Testis (tissue), 3 donors: Measurements from ENCODE around the gene RCOR2. TPM values are rescaled to one million over a fixed set of nuclear protein-coding genes. Genes with fewer than 3 reads are reported as not detected.

Experiments
- DNase-seq: peaks from one replicate; pipeline ENCODE4 v3.0.0-alpha.2; 2019
- H3K27ac ChIP-seq, 2 donors: fragments of 200-600 bp; sonication (generic); one replicate each; pipeline ENCODE4 v1.5.1; 2019
- H3K27me3 ChIP-seq: fragments of 200-600 bp; sonication (generic); one replicate; pipeline ENCODE4 v1.5.1; 2019
- H3K36me3 ChIP-seq: fragments of 200-600 bp; sonication (generic); one replicate; pipeline ENCODE4 v1.5.1; 2017; ENCODE audit warnings: low read depth; ENCODE audit errors: missing control alignments
- H3K4me1 ChIP-seq: fragments of 200-600 bp; sonication (generic); one replicate; pipeline ENCODE4 v1.5.1; 2019
- H3K4me3 ChIP-seq, 2 donors: fragments of 200-600 bp; sonication (generic); one replicate each; pipeline ENCODE4 v1.5.1; 2017 to 2019
- H3K9me3 ChIP-seq: fragments of 200-600 bp; sonication (generic); one replicate; pipeline ENCODE4 v1.5.1; 2017
- POLR2A ChIP-seq: fragments of 450-650 bp; IDR thresholded peaks from one replicate; pipeline ENCODE4 v1.6.1; 2017; ENCODE audit warnings: antibody characterized with exemption, mild to moderate bottlenecking, moderate library complexity
- WGBS, 2 donors: methylation state at CpG; one replicate each; pipeline ENCODE4 v1.1.5; 2018; 5-methylcytosine and 5-hydroxymethylcytosine counted together
- intact Hi-C: fragments of 100-400 bp; cut with DNase I; formaldehyde crosslinking; loops from one replicate; pipeline ENCODE4 v1.15.1; 2023; ENCODE audit warnings: low total_unique reads
- polyA plus RNA-seq: library from polyadenylated mRNA; stranded (reverse); fragments of 350-450 nt; fragmentation: Illumina TruSeq; extraction: RNeasy Lipid Tissue Mini Kit (QIAGEN cat#74804); gene quantifications from one replicate; pipeline ENCODE4 v1.2.3, GENCODE V29; 2014; ENCODE audit warnings: low read depth, low replicate concordance; ENCODE audit not compliant: insufficient read depth
- total RNA-seq, 2 donors: library from RNA; depleted of rRNA; stranded (reverse); fragments of >200 nt; gene quantifications; one replicate each; pipeline ENCODE4 v1.2.3, GENCODE V29; 2016
- TF ChIP-seq, protein P1 (sequence below), 3 experiments: fragments of 450-650 bp in 2 of 3; fragments of 200-600 bp in 1 of 3; sonication (generic) in 1 of 3; IDR thresholded peaks; one replicate each; pipeline ENCODE4 v1.5.1; 2016 to 2019; ENCODE audit warnings: antibody characterized with exemption in 3 of 3, mild to moderate bottlenecking in 2 of 3, moderate library complexity in 1 of 3

RCOR2 gene
- total and polyA plus RNA-seq, 3 donors from 2014 or later = 3.9 to 7.9 (median 6.3) TPM

DNA sequence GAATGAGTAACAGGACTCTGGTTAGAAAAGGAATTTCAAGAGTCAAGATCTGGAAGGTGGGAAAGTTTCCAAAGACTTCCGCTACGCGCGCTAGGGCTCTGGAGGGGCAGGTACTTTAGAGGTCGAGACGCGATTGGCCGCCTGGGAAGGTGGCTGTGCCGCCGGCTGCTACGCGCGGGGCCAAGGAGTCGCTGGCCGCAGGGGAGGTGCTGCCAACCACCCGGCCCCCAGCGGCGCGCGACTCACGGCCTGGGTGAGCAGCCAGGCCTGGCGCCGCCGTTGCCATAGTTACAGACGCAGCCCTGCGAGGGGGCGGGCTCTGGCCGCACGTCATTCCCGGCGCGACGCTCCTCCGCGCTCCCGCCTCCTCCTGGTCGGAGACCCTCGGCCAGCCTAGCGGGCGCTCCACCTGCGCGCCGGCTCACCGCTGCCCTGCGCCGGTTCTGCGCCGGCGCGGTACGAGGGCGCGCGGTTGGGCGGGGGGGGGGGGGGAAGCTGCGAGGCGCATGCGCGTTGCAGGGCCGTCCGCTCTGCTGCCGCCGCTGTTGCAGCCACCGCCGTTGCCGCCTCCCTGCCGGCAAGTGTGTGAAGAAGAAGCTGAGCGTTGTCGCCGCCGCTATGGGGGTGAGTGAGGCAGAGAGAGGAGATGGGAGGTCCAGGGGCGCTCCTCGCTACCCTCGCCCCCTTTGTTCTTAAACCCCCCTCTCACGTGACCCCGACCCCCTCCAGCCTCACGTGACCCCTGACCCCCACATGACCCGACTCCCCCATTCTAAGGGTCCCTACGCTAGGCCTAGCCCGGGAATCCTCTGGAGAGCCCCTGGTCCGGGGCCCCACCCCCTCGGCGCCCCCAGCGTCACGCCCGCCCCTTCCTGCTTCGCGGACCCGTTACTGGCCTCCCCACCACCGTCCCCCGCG, 21.8 kb upstream of the RCOR2 start, which contains the start of gene NAA40:
Gene NAA40 (plus strand): TSS at position 524 of the 918 bp plus-strand sequence. CDS start 95 bp downstream, at position 619.
- H3K4me1 ChIP-seq = no peaks in the 10 kb centered on the region
- H3K27me3 ChIP-seq = no peaks in the 10 kb centered on the region
- H3K9me3 ChIP-seq = no peaks in the 10 kb centered on the region
- intact Hi-C loops = no loop called here
- TF ChIP-seq, protein P1, sequence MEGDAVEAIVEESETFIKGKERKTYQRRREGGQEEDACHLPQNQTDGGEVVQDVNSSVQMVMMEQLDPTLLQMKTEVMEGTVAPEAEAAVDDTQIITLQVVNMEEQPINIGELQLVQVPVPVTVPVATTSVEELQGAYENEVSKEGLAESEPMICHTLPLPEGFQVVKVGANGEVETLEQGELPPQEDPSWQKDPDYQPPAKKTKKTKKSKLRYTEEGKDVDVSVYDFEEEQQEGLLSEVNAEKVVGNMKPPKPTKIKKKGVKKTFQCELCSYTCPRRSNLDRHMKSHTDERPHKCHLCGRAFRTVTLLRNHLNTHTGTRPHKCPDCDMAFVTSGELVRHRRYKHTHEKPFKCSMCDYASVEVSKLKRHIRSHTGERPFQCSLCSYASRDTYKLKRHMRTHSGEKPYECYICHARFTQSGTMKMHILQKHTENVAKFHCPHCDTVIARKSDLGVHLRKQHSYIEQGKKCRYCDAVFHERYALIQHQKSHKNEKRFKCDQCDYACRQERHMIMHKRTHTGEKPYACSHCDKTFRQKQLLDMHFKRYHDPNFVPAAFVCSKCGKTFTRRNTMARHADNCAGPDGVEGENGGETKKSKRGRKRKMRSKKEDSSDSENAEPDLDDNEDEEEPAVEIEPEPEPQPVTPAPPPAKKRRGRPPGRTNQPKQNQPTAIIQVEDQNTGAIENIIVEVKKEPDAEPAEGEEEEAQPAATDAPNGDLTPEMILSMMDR (IDR thresholded peaks at IDR 0.05) = peak in 2 of 3 experiments; percentile 13 to 43
- TF ChIP-seq POLR2A = no peak
- DNase-seq = peak; percentile 95
- H3K27ac ChIP-seq = peak within 1 kb of the TSS; percentile 40 to 73
- peak within 1 kb of the TSS; percentile 74 to 90 for H3K4me3 ChIP-seq
- 0% methylated on average over 24 to 72 of the region's 92 CpGs for WGBS, 2 donors
- H3K36me3 ChIP-seq = no peaks in the 10 kb centered on the region

GRCh38 chr11:63937713-63938478, 20.9 kb upstream of the RCOR2 start:
- Histone ChIP-seq H3K27ac (peak overlapping the region in 1 of 2 donors; percentile 73), H3K4me1 (no peaks in the 10 kb centered on the region), H3K36me3 (no peaks in the 10 kb centered on the region), H3K9me3 (no peaks in the 10 kb centered on the region), H3K27me3 (no peaks in the 10 kb centered on the region), H3K4me3 (peak overlapping the region; percentile 74 to 90)
- no peak for TF ChIP-seq POLR2A
- TF ChIP-seq, protein P1 (IDR thresholded peaks at IDR 0.05) = no peak
- DNase-seq = no peak
- intact Hi-C loops = no loop called here
- 17 to 19% methylated on average over 25 to 30 of the region's 30 CpGs for WGBS, 2 donors

DNA sequence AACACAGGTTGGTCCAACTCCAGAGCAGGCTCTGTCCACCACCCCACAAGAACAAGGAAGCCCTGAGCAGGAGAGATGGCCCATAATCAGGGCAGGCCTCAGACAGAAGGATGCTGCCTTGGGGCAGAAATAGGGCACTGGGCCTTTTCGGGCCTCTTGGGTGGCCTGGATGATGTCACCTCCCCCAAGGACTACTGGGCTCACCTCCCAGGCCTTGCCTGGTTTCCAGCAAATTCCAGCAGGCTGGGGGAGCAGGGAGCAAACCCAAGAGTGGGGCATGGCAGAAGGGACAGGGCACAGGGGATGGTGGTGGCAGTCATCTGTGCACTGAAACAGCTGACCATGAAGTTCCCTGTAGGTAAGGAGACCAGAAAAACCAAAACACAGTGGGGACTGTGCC, 16.5 kb upstream of the RCOR2 start:
- 33 to 60% methylated on average over 1 of the region's 1 CpG for WGBS, 2 donors

GRCh38 chr11:63931876-63932275, 14.9 kb upstream of the RCOR2 start:
- Histone ChIP-seq H3K36me3 (no peaks in the 10 kb centered on the region), H3K27me3 (no peaks in the 10 kb centered on the region), H3K4me3 (no peak overlapping the region), H3K27ac (no peak overlapping the region), H3K9me3 (no peaks in the 10 kb centered on the region), H3K4me1 (no peaks in the 10 kb centered on the region)
- intact Hi-C loops = no loop called here
- TF ChIP-seq, protein P1 (IDR thresholded peaks at IDR 0.05) = no peak
- no peak for TF ChIP-seq POLR2A
- WGBS, 2 donors = 76 to 85% methylated on average over 11 to 12 of the region's 12 CpGs
- DNase-seq = no peak

More for the DNA sequence above, 16.5 kb upstream of the RCOR2 start:
- intact Hi-C loops = no loop called here
- no peaks in the 10 kb centered on the region for H3K36me3 ChIP-seq
- H3K9me3 ChIP-seq = no peaks in the 10 kb centered on the region
- no peak overlapping the region for H3K4me3 ChIP-seq
- H3K4me1 ChIP-seq = no peaks in the 10 kb centered on the region
- no peaks in the 10 kb centered on the region for H3K27me3 ChIP-seq
- no peak overlapping the region for H3K27ac ChIP-seq
- DNase-seq = no peak
- TF ChIP-seq, protein P1 (IDR thresholded peaks at IDR 0.05) = no peak
- TF ChIP-seq POLR2A = no peak
